K562 (cell line): ENCODE results near the gene CCDC187. TPM values are rescaled to one million over a fixed set of nuclear protein-coding genes. Genes with fewer than 3 reads are reported as not detected.

Experiments used
- ATAC-seq: fragments of 200-7000 bp; cut with Tn5 transposase; 3 replicates; pipeline ENCODE4 v1.9.1; 2020; ENCODE audit warnings: moderate library complexity
- BruUV-seq: library from RNA; stranded (reverse); fragments of 400-500 nt; replicated peaks from 2 replicates; lab custom pipeline; 2021; lab: Mats Ljungman, UMichigan
- CTCF ChIA-PET: fragments of 300-600 bp; formaldehyde crosslinking; extraction: SDS; loops from one replicate; lab custom pipeline; 2021; ENCODE audit warnings: low intra/inter-chr PET ratio; lab: Yijun Ruan, JAX
- POLR2A ChIA-PET: fragments of 300-600, 350-650 bp; sonication (Branson Sonifier 250); formaldehyde crosslinking; extraction: SDS; loops from one replicate; lab custom pipeline; 2021; ENCODE audit warnings: antibody characterized with exemption, inconsistent platforms; lab: Yijun Ruan, JAX
- DNase-seq, 4 experiments: peaks; one replicate each; pipeline versions ENCODE4 v3.0.0 to v3.0.0-alpha.2; 2011 to 2018; ENCODE audit warnings: low spot score in 3 of 4, mixed read lengths in 3 of 4; ENCODE audit errors: extremely low read depth in 1 of 4
- FAIRE-seq: peaks from 2 replicates; lab custom pipeline; 2011; peaks lifted over from hg19 to GRCh38; lab: Jason Lieb, UNC
- H2AFZ ChIP-seq: 2 replicates; pipeline ENCODE4 v1.6.0; 2011; ENCODE audit warnings: low read depth, low read length, control low read depth, inconsistent platforms
- H3K27ac ChIP-seq: fragments of 200-600 bp; 3 replicates; pipeline ENCODE4 v1.8.0; 2011; ENCODE audit warnings: low read depth, mild to moderate bottlenecking, control low read depth, inconsistent platforms, low read length, moderate library complexity, mixed read lengths; ENCODE audit errors: extremely low read depth
- H3K27me3 ChIP-seq, 2 experiments: fragments of 300-600 bp in 1 of 2; 2 replicates in 1 of 2; 3 replicates in 1 of 2; pipeline versions ENCODE4 v1.6.0 to v1.8.0; 2011; ENCODE audit warnings: inconsistent platforms in 2 of 2, low read length in 2 of 2, mild to moderate bottlenecking in 1 of 2, mixed read lengths in 1 of 2, moderate library complexity in 1 of 2; ENCODE audit not compliant: control insufficient read depth in 2 of 2, insufficient read depth in 2 of 2
- H3K36me3 ChIP-seq: fragments of 300-600 bp; 3 replicates; pipeline ENCODE4 v1.8.0; 2011; ENCODE audit warnings: mild to moderate bottlenecking, low read length, inconsistent platforms; ENCODE audit not compliant: control insufficient read depth, insufficient read depth
- H3K4me1 ChIP-seq, 2 experiments: fragments of 200-600 bp in 1 of 2; replicated peaks in 1 of 2; 2 replicates in 1 of 2; 3 replicates in 1 of 2; pipeline versions ENCODE4 v1.5.1 to v1.8.0; 2011; ENCODE audit warnings: inconsistent platforms in 2 of 2, low read length in 2 of 2, mild to moderate bottlenecking in 1 of 2, mixed read lengths in 1 of 2, moderate library complexity in 1 of 2; ENCODE audit not compliant: control insufficient read depth in 2 of 2, insufficient read depth in 2 of 2
- H3K4me2 ChIP-seq: 2 replicates; pipeline ENCODE4 v1.6.1; 2011; ENCODE audit warnings: low read length, control low read depth, inconsistent platforms, mixed read lengths; ENCODE audit not compliant: insufficient read depth
- H3K4me3 ChIP-seq: fragments of 200-600 bp; sonication (generic), shearing (Covaris generic); 2 replicates; pipeline ENCODE4 v1.5.1; 2016; ENCODE audit warnings: control low read depth, inconsistent platforms
- H3K79me2 ChIP-seq: fragments of 200-600 bp; 3 replicates; pipeline ENCODE4 v1.8.0; 2011; ENCODE audit warnings: low read length, inconsistent platforms; ENCODE audit not compliant: control insufficient read depth, insufficient read depth
- H3K9ac ChIP-seq, 2 experiments: 2 replicates each; pipeline versions ENCODE4 v1.6.0 to v1.6.1; 2011; ENCODE audit warnings: low read depth in 2 of 2, low read length in 2 of 2, control low read depth in 1 of 2, inconsistent platforms in 1 of 2, mild to moderate bottlenecking in 1 of 2, mixed read lengths in 1 of 2; ENCODE audit not compliant: insufficient read depth in 1 of 2
- H3K9me1 ChIP-seq: one replicate; pipeline ENCODE4 v1.6.0; 2011; ENCODE audit warnings: inconsistent platforms, mild to moderate bottlenecking, low read length, moderate library complexity; ENCODE audit not compliant: control insufficient read depth, insufficient read depth
- H3K9me3 ChIP-seq: replicated peaks from 2 replicates; pipeline ENCODE4 v1.5.1; 2011; ENCODE audit warnings: low read depth, low read length, inconsistent platforms; ENCODE audit not compliant: control insufficient read depth, insufficient read depth
- H4K20me1 ChIP-seq: replicated peaks from 2 replicates; pipeline ENCODE4 v1.6.1; 2011; ENCODE audit warnings: low read length, inconsistent platforms, mixed read lengths; ENCODE audit not compliant: control insufficient read depth, insufficient read depth
- ARID2 ChIP-seq: fragments of 450-650 bp; IDR thresholded peaks from 2 replicates; pipeline ENCODE4 v1.6.1; 2017; ENCODE audit warnings: antibody characterized with exemption, mild to moderate bottlenecking
- ARNT ChIP-seq, 2 experiments: fragments of 450-650 bp; IDR thresholded peaks; 2 replicates each; pipeline ENCODE4 v1.6.1; 2016; ENCODE audit warnings: mild to moderate bottlenecking in 1 of 2
- ILF3 ChIP-seq: fragments of 450-650 bp; IDR thresholded peaks from 2 replicates; pipeline ENCODE4 v1.6.1; 2018; ENCODE audit warnings: antibody characterized with exemption, mild to moderate bottlenecking, moderate library complexity, borderline replicate concordance
- MCM2 ChIP-seq: fragments of 450-650 bp; IDR thresholded peaks from 2 replicates; pipeline ENCODE4 v1.6.1; 2017; ENCODE audit warnings: low read depth, mild to moderate bottlenecking
- NR2C1 ChIP-seq, 2 experiments: fragments of 450-650 bp; IDR thresholded peaks; 2 replicates each; pipeline ENCODE4 v1.6.1; 2017; ENCODE audit warnings: mild to moderate bottlenecking in 2 of 2, antibody characterized with exemption in 1 of 2, inconsistent platforms in 1 of 2, missing compliant biosample characterization in 1 of 2, missing genetic modification characterization in 1 of 2
- TOE1 ChIP-seq, 2 experiments: fragments of 450-650 bp in 1 of 2; sonication (generic) in 1 of 2; formaldehyde crosslinking in 1 of 2; IDR thresholded peaks; 2 replicates each; pipeline versions ENCODE4 v1.7.1 to v1.8.0; 2016 to 2022; ENCODE audit warnings: borderline replicate concordance in 2 of 2, mild to moderate bottlenecking in 2 of 2, antibody characterized with exemption in 1 of 2, inconsistent platforms in 1 of 2, low read depth in 1 of 2, missing genetic modification reagents in 1 of 2, moderate library complexity in 1 of 2
- ZBED1 ChIP-seq: IDR thresholded peaks from 2 replicates; pipeline ENCODE4 v1.6.1; 2014
- ZBTB7A ChIP-seq: IDR thresholded peaks from 2 replicates; pipeline ENCODE4 v1.6.1; 2011; ENCODE audit warnings: low read depth, mild to moderate bottlenecking, low read length, moderate library complexity, borderline replicate concordance; ENCODE audit not compliant: control insufficient read depth
- ZBTB8A ChIP-seq: fragments of 450-650 bp; IDR thresholded peaks from 2 replicates; pipeline ENCODE4 v1.6.1; 2018; ENCODE audit warnings: mild to moderate bottlenecking, moderate library complexity; ENCODE audit not compliant: partially characterized antibody
- ZNF561 ChIP-seq: fragments of 450-650 bp; formaldehyde crosslinking; conservative IDR thresholded peaks from 2 replicates; pipeline ENCODE4 v1.4.0; 2020; ENCODE audit warnings: mild to moderate bottlenecking, moderate library complexity
- in situ Hi-C: fragments of 300-500 bp; cut with MboI; formaldehyde crosslinking; loops from 4 replicates; pipeline ENCODE4 v1.15.0; 2018; ENCODE audit warnings: inconsistent platforms, mixed read lengths
- intact Hi-C: fragments of 100-400 bp; cut with micrococcal nuclease; formaldehyde crosslinking; loops from 2 replicates; pipeline ENCODE4 v1.14.2; 2022
- polyA plus RNA-seq, 8 experiments: library from polyadenylated mRNA; depleted of rRNA in 4 of 8; stranded (reverse) in 5 of 8; unstranded in 3 of 8; fragments of >200 nt; fragmentation: Nextera tagmentation in 2 of 8; fragmentation: Illumina TruSeq in 1 of 8; extraction: Ambion mirVana in 2 of 8; extraction: Trizol in 1 of 8; gene quantifications; 2 replicates each; pipeline versions ENCODE4 v1.2.1 to v1.2.3, GENCODE V29; 2011 to 2014; ENCODE audit warnings: inconsistent platforms in 1 of 8, missing spikeins in 1 of 8
- total RNA-seq, 7 experiments: library from RNA; depleted of rRNA in 6 of 7; stranded (reverse); fragments of >200 nt in 6 of 7; fragmentation: Illumina TruSeq in 2 of 7; extraction: Trizol in 2 of 7; gene quantifications; 2 replicates each; pipeline versions ENCODE4 v1.2.1 to v1.2.3, GENCODE V29; 2011 to 2021; ENCODE audit warnings: low replicate concordance in 1 of 7
- TF ChIP-seq, protein P1 (sequence below): fragments of 450-650 bp; IDR thresholded peaks from 2 replicates; pipeline ENCODE4 v1.6.1; 2018; ENCODE audit not compliant: partially characterized antibody
- TF ChIP-seq, protein P2 (sequence below): sonication (generic); formaldehyde crosslinking; IDR thresholded peaks from 2 replicates; pipeline ENCODE4 v1.8.0; 2022; ENCODE audit warnings: missing genetic modification reagents, mild to moderate bottlenecking, borderline replicate concordance

Gene CCDC187
- total and polyA plus RNA-seq, 9 of the 15 experiments (the other 6 are each of a cell fraction or from before 2014, with no cell fraction given) = not detected

DNA sequence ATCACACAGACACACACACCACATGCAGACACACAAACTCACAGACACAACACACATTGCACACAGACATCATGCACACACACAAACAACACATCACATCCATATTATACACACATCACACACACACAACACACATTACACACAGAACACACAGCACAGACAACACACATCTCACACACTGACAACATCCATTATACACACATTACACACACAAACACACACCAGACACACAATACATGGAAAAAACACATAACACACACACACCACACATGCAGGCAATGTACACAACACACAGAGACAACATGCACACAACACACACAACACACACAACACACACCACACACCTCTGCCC lies 4.8 kb upstream of the CCDC187 start:
- H3K79me2 ChIP-seq = no peaks in the 10 kb centered on the region
- H3K9ac ChIP-seq = no peak overlapping the region
- intact Hi-C loops = no loop called here
- H3K27ac ChIP-seq = no peak overlapping the region
- no peaks in the 10 kb centered on the region for H3K9me1 ChIP-seq
- no peaks in the 10 kb centered on the region; the same call in 2 of the 3 replicates for H3K36me3 ChIP-seq
- no TSS peak for BruUV-seq
- peaks cover 0 to 21% of the 10 kb centered on the region in 2 experiments; a peak in 3 of 5 replicates for H3K27me3 ChIP-seq
- POLR2A ChIA-PET = no interaction called here
- DNase-seq = no peak
- CTCF ChIA-PET = no interaction called here
- H4K20me1 ChIP-seq = no peaks in the 10 kb centered on the region; the same call in 1 of the 2 replicates
- H2AFZ ChIP-seq = no peak overlapping the region
- no peak overlapping the region for H3K4me3 ChIP-seq
- no peak for FAIRE-seq
- in situ Hi-C loops = no loop called here
- H3K4me2 ChIP-seq = no peak overlapping the region
- peaks cover 5 to 59% of the 10 kb centered on the region in 2 experiments; a peak in 3 of 5 replicates for H3K4me1 ChIP-seq
- ATAC-seq = no peak
- H3K9me3 ChIP-seq = peaks cover 12% of the 10 kb centered on the region
- TF ChIP-seq NR2C1 (IDR thresholded peaks at IDR 0.05) = peak; percentile 1; the same call in 1 of the 2 replicates
- TF ChIP-seq NR2C1 (tag; IDR thresholded peaks at IDR 0.05) = no peak
- TF ChIP-seq, protein P1, sequence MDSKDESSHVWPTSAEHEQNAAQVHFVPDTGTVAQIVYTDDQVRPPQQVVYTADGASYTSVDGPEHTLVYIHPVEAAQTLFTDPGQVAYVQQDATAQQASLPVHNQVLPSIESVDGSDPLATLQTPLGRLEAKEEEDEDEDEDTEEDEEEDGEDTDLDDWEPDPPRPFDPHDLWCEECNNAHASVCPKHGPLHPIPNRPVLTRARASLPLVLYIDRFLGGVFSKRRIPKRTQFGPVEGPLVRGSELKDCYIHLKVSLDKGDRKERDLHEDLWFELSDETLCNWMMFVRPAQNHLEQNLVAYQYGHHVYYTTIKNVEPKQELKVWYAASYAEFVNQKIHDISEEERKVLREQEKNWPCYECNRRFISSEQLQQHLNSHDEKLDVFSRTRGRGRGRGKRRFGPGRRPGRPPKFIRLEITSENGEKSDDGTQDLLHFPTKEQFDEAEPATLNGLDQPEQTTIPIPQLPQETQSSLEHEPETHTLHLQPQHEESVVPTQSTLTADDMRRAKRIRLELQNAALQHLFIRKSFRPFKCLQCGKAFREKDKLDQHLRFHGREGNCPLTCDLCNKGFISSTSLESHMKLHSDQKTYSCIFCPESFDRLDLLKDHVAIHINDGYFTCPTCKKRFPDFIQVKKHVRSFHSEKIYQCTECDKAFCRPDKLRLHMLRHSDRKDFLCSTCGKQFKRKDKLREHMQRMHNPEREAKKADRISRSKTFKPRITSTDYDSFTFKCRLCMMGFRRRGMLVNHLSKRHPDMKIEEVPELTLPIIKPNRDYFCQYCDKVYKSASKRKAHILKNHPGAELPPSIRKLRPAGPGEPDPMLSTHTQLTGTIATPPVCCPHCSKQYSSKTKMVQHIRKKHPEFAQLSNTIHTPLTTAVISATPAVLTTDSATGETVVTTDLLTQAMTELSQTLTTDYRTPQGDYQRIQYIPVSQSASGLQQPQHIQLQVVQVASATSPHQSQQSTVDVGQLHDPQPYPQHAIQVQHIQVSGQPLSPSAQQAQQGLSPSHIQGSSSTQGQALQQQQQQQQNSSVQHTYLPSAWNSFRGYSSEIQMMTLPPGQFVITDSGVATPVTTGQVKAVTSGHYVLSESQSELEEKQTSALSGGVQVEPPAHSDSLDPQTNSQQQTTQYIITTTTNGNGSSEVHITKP = no peak
- no peak for TF ChIP-seq ZBTB8A
- no peak for TF ChIP-seq ZNF561
- TF ChIP-seq, protein P2, sequence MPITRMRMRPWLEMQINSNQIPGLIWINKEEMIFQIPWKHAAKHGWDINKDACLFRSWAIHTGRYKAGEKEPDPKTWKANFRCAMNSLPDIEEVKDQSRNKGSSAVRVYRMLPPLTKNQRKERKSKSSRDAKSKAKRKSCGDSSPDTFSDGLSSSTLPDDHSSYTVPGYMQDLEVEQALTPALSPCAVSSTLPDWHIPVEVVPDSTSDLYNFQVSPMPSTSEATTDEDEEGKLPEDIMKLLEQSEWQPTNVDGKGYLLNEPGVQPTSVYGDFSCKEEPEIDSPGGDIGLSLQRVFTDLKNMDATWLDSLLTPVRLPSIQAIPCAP (CRISPR knock-in tag) = no peak
- TF ChIP-seq ZBED1 = no peak
- TF ChIP-seq MCM2 = no peak
- no peak for TF ChIP-seq ILF3
- no peak for TF ChIP-seq TOE1 (IDR thresholded peaks at IDR 0.05; ENCODE audit: borderline replicate concordance)
- TF ChIP-seq TOE1 (CRISPR knock-in tag; IDR thresholded peaks at IDR 0.05; ENCODE audit: borderline replicate concordance, low read depth) = no peak
- 0 out of 4 replicates have a peak, but pooled peaks of 1 of the 2 experiments have one; percentile 40 for TF ChIP-seq ARNT (IDR thresholded peaks at IDR 0.05)
- TF ChIP-seq ZBTB7A = no peak
- no peak; the same call in 1 of the 2 replicates for TF ChIP-seq ARID2
